Measurements from ENCODE around the gene SFSWAP. TPM values are rescaled to one million over a fixed set of nuclear protein-coding genes. Genes with fewer than 3 reads are reported as not detected.
A peak's percentile ranks its signal among the peaks of the same experiment; 100 is the strongest.

SFSWAP gene
- total RNA-seq, 1 experiment from 2014 or later, result 48.1 TPM

DNA sequence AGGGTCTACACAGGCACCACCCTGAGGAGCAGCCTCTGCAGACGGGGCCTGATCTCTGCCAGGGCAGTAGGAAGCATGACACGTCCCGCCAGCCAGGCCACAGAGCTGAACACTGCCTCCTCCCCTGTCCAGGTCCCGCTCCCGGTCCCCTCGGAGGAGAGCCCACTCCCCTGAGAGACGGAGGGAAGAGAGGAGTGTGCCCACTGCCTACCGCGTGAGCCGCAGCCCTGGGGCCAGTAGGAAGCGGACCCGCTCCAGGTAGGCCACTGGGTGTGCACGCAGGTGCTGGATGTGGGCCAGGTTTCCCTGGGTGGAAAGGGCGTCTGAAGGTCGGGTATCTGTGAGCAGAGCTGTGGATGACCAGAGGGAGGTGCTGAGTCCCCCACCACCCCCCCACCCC is 75.4 kb downstream of the SFSWAP start:
- Histone ChIP-seq H3K9me3 (ENCODE audit: control insufficient read depth, low read depth, low read length) (no peaks in the 10 kb centered on the region), H4K91ac (ENCODE audit: insufficient read length, low read depth, low read length) (no peak overlapping the region), H2BK20ac (ENCODE audit: low read depth, low read length, poor library complexity, severe bottlenecking) (no peak overlapping the region), H3K27ac (ENCODE audit: insufficient read length, low read depth, low read length) (no peak overlapping the region), H2BK5ac (ENCODE audit: insufficient read length, low read length) (no peak overlapping the region), H3K4me1 (ENCODE audit: insufficient read depth, low read length) (peaks cover 6% of the 10 kb centered on the region; the same call in 1 of the 2 replicates), H3T11ph (ENCODE audit: low read length) (no peak overlapping the region), H2AFZ (ENCODE audit: low read length) (no peak overlapping the region), H4K20me1 (ENCODE audit: control insufficient read depth, insufficient read depth, insufficient read length) (no peaks in the 10 kb centered on the region), H3K79me1 (ENCODE audit: insufficient read depth, low read depth, low read length, poor library complexity, severe bottlenecking) (no peaks in the 10 kb centered on the region), H2BK15ac (ENCODE audit: low read depth, low read length) (no peak overlapping the region), H3K9ac (ENCODE audit: extremely low read depth, insufficient read length, low read length) (no peak overlapping the region), H3K79me2 (ENCODE audit: insufficient read depth, low read length) (no peaks in the 10 kb centered on the region), H2BK120ac (ENCODE audit: low read depth, low read length, poor library complexity, severe bottlenecking) (no peak overlapping the region), H3K18ac (ENCODE audit: insufficient read length, low read depth, low read length) (no peak overlapping the region), H3K4me2 (ENCODE audit: insufficient read depth, insufficient read length, low read length) (no peak overlapping the region), H3K56ac (ENCODE audit: insufficient read length, low read depth, low read length) (no peak overlapping the region), H2AK5ac (ENCODE audit: insufficient read length, low read length) (no peak overlapping the region), H3K23ac (ENCODE audit: insufficient read length, low read depth, low read length) (no peak overlapping the region), H3K14ac (ENCODE audit: insufficient read depth, low read length) (no peak overlapping the region), H3K4ac (ENCODE audit: low read depth, low read length) (no peak overlapping the region), H2BK12ac (ENCODE audit: insufficient read length, low read depth, low read length) (no peak overlapping the region), H3K27me3 (ENCODE audit: insufficient read depth, low read length) (no peaks in the 10 kb centered on the region), H4K5ac (ENCODE audit: insufficient read length, low read depth, low read length) (no peak overlapping the region), H4K8ac (replicated peaks; ENCODE audit: insufficient read length, low read depth, low read length) (no peak overlapping the region), H3K23me2 (ENCODE audit: insufficient read length, low read depth, low read length, poor library complexity, severe bottlenecking) (no peaks in the 10 kb centered on the region)
- TF ChIP-seq, protein P1, sequence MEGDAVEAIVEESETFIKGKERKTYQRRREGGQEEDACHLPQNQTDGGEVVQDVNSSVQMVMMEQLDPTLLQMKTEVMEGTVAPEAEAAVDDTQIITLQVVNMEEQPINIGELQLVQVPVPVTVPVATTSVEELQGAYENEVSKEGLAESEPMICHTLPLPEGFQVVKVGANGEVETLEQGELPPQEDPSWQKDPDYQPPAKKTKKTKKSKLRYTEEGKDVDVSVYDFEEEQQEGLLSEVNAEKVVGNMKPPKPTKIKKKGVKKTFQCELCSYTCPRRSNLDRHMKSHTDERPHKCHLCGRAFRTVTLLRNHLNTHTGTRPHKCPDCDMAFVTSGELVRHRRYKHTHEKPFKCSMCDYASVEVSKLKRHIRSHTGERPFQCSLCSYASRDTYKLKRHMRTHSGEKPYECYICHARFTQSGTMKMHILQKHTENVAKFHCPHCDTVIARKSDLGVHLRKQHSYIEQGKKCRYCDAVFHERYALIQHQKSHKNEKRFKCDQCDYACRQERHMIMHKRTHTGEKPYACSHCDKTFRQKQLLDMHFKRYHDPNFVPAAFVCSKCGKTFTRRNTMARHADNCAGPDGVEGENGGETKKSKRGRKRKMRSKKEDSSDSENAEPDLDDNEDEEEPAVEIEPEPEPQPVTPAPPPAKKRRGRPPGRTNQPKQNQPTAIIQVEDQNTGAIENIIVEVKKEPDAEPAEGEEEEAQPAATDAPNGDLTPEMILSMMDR (conservative IDR thresholded peaks at IDR 0.05), result no peak
- 0 out of 5 replicates have a peak, but pooled peaks cover 0 to 4% of the 10 kb centered on the region in 2 experiments for H3K9me3 Mint-ChIP-seq
- DNase-seq, result no peak
- WGBS (ENCODE audit: extremely low coverage, insufficient read length, low lambda C conversion rate), result no CpG with 5 or more reads among the region's 15 CpGs
- peaks cover 32 to 58% (median 41%) of the 10 kb centered on the region in 3 experiments for H3K36me3 Mint-ChIP-seq (ENCODE audit: insufficient read depth in 1 of 3, low read depth in 3 of 3)
- H3K27ac Mint-ChIP-seq, result peak overlapping the region; percentile 49 to 93 (median 86); a peak in 5 of 7 replicates
- H3K4me1 Mint-ChIP-seq, result peaks cover 27 to 28% of the 10 kb centered on the region in 2 experiments
- H3K27me3 Mint-ChIP-seq (ENCODE audit: low read depth), result no peaks in the 10 kb centered on the region
- H3K4me3 Mint-ChIP-seq, result no peak overlapping the region

Measured in H9 (cell line).